Ishikawa (cell line): ENCODE data around the gene DGAT2L6.

Experiments used
- CEBPB ChIP-seq: IDR thresholded peaks from 2 replicates; pipeline ENCODE4 v1.6.1; 2012
- CREB1 ChIP-seq: IDR thresholded peaks from 2 replicates; pipeline ENCODE4 v1.6.1; 2012; ENCODE audit warnings: low read depth
- EGR1 ChIP-seq: IDR thresholded peaks from 2 replicates; pipeline ENCODE4 v1.6.1; 2012
- EP300 ChIP-seq: IDR thresholded peaks from 2 replicates; pipeline ENCODE4 v1.6.1; 2012; ENCODE audit warnings: borderline replicate concordance
- FOXM1 ChIP-seq: IDR thresholded peaks from 2 replicates; pipeline ENCODE4 v1.6.1; 2012; ENCODE audit warnings: low read depth, borderline replicate concordance
- NFIC ChIP-seq: IDR thresholded peaks from 2 replicates; pipeline ENCODE4 v1.6.1; 2012
- RAD21 ChIP-seq: IDR thresholded peaks from 2 replicates; pipeline ENCODE4 v1.6.1; 2012; ENCODE audit warnings: low read depth
- TAF1 ChIP-seq: IDR thresholded peaks from 2 replicates; pipeline ENCODE4 v1.6.1; 2012; ENCODE audit warnings: low read depth, mild to moderate bottlenecking
- TCF12 ChIP-seq: IDR thresholded peaks from 2 replicates; pipeline ENCODE4 v1.6.1; 2012; ENCODE audit warnings: low read depth
- TEAD4 ChIP-seq: IDR thresholded peaks from 2 replicates; pipeline ENCODE4 v1.6.1; 2012
- YY1 ChIP-seq: IDR thresholded peaks from 2 replicates; pipeline ENCODE4 v1.6.1; 2012; ENCODE audit warnings: low read depth
- ZBTB7A ChIP-seq: IDR thresholded peaks from 2 replicates; pipeline ENCODE4 v1.6.1; 2012; ENCODE audit warnings: low read depth
- TF ChIP-seq, protein P1 (sequence below): IDR thresholded peaks from 2 replicates; pipeline ENCODE4 v1.6.1; 2012
- TF ChIP-seq, protein P2 (sequence below): IDR thresholded peaks from 2 replicates; pipeline ENCODE4 v1.6.1; 2012; ENCODE audit warnings: low read depth, mild to moderate bottlenecking
- TF ChIP-seq, protein P3 (sequence below): IDR thresholded peaks from 2 replicates; pipeline ENCODE4 v1.6.1; 2012

Gene DGAT2L6

DNA sequence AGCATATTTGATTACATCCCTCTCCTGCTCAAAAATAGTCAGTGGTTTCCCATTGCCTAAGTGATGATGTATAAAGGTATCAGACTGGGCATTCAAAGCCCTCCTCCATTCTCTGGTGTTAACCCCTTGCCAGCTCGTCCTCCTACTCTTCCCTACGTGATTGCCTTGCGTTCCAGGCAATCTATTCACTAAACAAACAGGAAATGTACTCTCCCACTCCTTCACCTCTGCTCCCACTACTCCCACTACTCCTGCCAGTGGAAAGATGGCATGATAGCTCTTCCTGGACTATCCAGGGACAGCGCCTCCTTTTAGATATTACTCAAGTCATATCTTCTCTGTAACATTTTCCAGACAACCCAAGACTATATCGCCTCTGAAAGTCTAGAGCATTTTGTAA, 5.8 kb downstream of the DGAT2L6 start:
- TF ChIP-seq CREB1 (no peak), FOXM1 (no peak), TEAD4 (no peak), YY1 (no peak), RAD21 (no peak)
- TF ChIP-seq, protein P1, sequence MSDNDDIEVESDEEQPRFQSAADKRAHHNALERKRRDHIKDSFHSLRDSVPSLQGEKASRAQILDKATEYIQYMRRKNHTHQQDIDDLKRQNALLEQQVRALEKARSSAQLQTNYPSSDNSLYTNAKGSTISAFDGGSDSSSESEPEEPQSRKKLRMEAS = no peak
- TF ChIP-seq, protein P2, sequence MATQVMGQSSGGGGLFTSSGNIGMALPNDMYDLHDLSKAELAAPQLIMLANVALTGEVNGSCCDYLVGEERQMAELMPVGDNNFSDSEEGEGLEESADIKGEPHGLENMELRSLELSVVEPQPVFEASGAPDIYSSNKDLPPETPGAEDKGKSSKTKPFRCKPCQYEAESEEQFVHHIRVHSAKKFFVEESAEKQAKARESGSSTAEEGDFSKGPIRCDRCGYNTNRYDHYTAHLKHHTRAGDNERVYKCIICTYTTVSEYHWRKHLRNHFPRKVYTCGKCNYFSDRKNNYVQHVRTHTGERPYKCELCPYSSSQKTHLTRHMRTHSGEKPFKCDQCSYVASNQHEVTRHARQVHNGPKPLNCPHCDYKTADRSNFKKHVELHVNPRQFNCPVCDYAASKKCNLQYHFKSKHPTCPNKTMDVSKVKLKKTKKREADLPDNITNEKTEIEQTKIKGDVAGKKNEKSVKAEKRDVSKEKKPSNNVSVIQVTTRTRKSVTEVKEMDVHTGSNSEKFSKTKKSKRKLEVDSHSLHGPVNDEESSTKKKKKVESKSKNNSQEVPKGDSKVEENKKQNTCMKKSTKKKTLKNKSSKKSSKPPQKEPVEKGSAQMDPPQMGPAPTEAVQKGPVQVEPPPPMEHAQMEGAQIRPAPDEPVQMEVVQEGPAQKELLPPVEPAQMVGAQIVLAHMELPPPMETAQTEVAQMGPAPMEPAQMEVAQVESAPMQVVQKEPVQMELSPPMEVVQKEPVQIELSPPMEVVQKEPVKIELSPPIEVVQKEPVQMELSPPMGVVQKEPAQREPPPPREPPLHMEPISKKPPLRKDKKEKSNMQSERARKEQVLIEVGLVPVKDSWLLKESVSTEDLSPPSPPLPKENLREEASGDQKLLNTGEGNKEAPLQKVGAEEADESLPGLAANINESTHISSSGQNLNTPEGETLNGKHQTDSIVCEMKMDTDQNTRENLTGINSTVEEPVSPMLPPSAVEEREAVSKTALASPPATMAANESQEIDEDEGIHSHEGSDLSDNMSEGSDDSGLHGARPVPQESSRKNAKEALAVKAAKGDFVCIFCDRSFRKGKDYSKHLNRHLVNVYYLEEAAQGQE = no peak

DNA sequence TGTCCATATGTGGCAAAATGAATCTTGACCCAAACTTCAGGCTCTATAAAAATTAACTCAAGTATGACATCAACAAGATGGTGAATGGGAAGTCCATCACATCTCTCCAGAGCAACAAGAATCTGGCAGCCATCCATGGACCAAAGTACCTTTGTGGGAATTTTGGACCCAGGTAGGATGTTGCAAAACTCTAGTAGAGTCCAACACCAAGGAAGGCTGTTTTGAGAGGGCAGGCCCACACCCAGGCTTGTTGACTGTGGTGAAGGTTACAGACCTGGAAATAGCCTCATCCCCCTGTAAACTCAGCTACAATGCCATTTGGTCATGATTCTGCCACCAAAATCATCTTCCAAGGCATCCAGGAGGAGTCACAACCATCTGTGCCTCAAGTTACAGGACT, 12.9 kb downstream of the DGAT2L6 start:
- no peak for TF ChIP-seq CEBPB
- TF ChIP-seq, protein P2 = no peak
- no peak for TF ChIP-seq TAF1
- no peak for TF ChIP-seq TEAD4
- no peak for TF ChIP-seq EP300
- TF ChIP-seq NFIC = no peak
- no peak for TF ChIP-seq EGR1
- TF ChIP-seq ZBTB7A = no peak

DNA sequence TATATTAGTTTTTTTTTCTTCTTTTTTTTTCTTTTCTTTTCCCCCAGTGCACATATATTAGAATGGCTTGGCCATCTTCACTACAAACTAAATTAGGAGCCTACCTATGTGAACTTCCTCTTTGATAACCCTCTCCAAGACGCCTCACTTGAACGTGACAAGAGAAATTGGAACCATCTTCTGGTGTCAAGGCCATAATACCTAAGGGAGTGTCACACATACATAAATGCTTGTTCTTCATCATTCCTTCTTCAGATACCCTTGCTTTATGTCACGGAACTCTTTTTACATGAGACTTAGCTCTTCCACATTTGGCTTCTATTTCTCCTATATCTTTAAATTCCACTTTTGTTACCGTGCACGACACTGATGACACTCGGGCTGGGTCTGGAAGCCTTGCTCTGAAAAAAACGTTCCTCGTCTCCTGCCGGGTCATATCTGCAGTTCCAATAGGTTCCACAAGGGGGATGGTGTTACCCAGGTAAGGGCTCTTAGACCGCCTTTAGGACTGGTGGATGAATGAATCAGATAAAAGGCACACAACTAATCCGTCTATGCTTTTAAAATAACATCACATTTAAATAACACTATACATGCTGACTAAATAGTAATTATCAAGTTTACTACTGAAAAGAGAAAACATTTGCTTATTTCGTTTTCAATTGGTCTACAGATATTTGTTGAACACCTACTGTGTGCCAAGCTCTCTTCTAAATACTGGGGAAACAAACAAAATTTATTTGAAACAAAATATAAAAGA, 19.9 kb downstream of the DGAT2L6 start:
- TF ChIP-seq FOXM1 = no peak
- peak; percentile 63 for TF ChIP-seq RAD21
- TF ChIP-seq EGR1 = no peak

DNA sequence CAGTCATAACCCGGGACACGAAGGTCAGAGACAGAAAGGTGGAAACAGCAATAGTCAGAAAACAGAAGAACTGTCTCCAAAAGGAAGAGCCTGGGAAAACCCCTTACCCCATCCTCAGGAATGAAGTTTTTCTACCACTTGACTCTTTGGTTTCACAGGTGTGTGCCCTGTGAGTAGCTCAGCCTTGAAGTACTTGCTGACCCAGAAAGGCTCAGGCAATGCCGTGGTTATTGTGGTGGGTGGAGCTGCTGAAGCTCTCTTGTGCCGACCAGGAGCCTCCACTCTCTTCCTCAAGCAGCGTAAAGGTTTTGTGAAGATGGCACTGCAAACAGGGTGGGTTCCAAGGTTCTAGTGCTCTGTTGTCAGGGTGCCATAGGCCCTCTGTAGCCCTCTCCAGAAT, 24.4 kb downstream of the DGAT2L6 start:
- TF ChIP-seq, protein P1 = no peak
- TF ChIP-seq ZBTB7A = no peak
- no peak for TF ChIP-seq TAF1
- no peak for TF ChIP-seq TCF12
- no peak for TF ChIP-seq YY1
- no peak for TF ChIP-seq EGR1
- TF ChIP-seq, protein P2 = no peak
- TF ChIP-seq EP300 = no peak
- TF ChIP-seq CREB1 = no peak
- TF ChIP-seq, protein P3, sequence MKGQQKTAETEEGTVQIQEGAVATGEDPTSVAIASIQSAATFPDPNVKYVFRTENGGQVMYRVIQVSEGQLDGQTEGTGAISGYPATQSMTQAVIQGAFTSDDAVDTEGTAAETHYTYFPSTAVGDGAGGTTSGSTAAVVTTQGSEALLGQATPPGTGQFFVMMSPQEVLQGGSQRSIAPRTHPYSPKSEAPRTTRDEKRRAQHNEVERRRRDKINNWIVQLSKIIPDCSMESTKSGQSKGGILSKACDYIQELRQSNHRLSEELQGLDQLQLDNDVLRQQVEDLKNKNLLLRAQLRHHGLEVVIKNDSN = no peak

DNA sequence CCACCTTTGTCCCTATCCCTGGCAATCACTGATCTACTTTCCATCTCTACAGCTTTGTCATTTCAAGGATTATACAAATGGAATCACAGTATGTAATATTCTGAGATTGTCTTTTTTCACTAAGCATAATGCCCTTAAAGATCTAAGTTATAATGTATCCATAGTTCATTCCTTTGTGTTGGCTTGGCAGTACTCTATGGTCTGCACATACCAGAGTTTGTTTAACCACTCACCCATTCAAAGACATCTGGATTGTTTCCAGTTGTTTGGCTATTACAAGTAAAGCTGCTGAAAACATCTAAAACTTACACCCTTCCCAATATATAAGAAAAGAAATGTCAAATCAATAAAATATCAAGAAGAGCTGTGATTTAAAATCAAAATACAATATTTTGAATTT, 31.2 kb downstream of the DGAT2L6 start:
- TF ChIP-seq ZBTB7A (no peak), FOXM1 (no peak), NFIC (no peak), EGR1 (no peak), TCF12 (no peak)
- TF ChIP-seq, protein P3 = no peak
- TF ChIP-seq, protein P2 = no peak
